NT2/D1 (cell line): ENCODE measurements around the gene OR4D2.

ENCODE experiments used
- SUZ12 ChIP-seq: IDR thresholded peaks from 2 replicates; pipeline ENCODE4 v1.6.1; 2011; ENCODE audit not compliant: insufficient read length, insufficient read depth; ENCODE audit errors: extremely low read depth
- ZNF274 ChIP-seq: IDR thresholded peaks from 2 replicates; pipeline ENCODE4 v1.6.1; 2011; ENCODE audit warnings: mild to moderate bottlenecking, low read depth, low read length

- TF ChIP-seq ZNF274 (no peak), SUZ12 (no peak)
Observed at GRCh38 chr17:58170622-58171021, 3.8 kb downstream of the OR4D2 start.
